ENCODE measurements around the gene TPSD1.
"Not testable (repeated sequence)": the region's sequence is repeated elsewhere in the genome, so short reads cannot be mapped to it uniquely, and the experiment has no call there.

DNA sequence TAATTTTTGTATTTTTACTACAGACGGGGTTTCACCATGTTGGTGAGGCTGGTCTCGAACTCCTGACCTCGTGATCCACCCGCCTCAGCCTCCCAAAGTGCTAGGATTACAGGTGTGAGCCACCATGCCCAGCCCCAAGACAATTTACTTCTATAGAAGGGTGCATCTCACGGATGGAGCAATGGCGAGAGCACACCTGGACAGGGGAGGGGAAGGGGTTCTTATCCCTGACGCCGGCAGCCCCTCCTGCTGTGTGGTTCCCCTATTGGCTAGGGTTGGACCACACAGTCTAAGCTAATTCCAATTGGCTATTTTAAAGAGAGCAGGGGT lies 40.8 kb downstream of the TPSD1 start:
- not testable (repeated sequence) for TF ChIP-seq EZH2 (IDR thresholded peaks at IDR 0.05; ENCODE audit: borderline replicate concordance, insufficient read depth, low read depth, low read length, poor library complexity, severe bottlenecking); CTCF (IDR thresholded peaks at IDR 0.05)
